ENCODE data around the gene RBM33. TPM values are rescaled to one million over a fixed set of nuclear protein-coding genes. Genes with fewer than 3 reads are reported as not detected.

The RBM33 gene
- polyA plus RNA-seq, 1 donor (not counting 4 experiments of a cell fraction or from before 2014, with no cell fraction given) = 8.9 TPM

- Histone ChIP-seq H3K4me2 (ENCODE audit: control insufficient read depth, extremely low read depth, insufficient read depth, low read depth, low read length) (no peak overlapping the region), H3K9me3 (ENCODE audit: control insufficient read depth, low read depth, low read length) (peaks cover 2% of the 10 kb centered on the region), H3K9me1 (ENCODE audit: control insufficient read depth, extremely low read depth, insufficient read depth, low read length) (no peaks in the 10 kb centered on the region), H3K79me2 (ENCODE audit: control insufficient read depth, insufficient read depth, low read length) (no peaks in the 10 kb centered on the region), H3K27me3 (ENCODE audit: control insufficient read depth, extremely low read depth, insufficient read depth, low read length) (peaks cover 19% of the 10 kb centered on the region), H3K27ac (ENCODE audit: control insufficient read depth, insufficient read depth, low read length) (no peak overlapping the region), H3K36me3 (ENCODE audit: control insufficient read depth in 2 of 2, extremely low read depth in 1 of 2, insufficient read depth in 2 of 2, low read length in 2 of 2) (no peaks in the 10 kb centered on the region), H3K4me1 (ENCODE audit: control insufficient read depth, extremely low read depth, insufficient read depth, low read length) (peaks cover 10% of the 10 kb centered on the region), H3K9ac (ENCODE audit: control insufficient read depth, extremely low read depth, insufficient read depth, low read length) (no peak overlapping the region), H3K4me3 (ENCODE audit: control insufficient read depth in 2 of 3, extremely low read depth in 1 of 3, insufficient read depth in 2 of 3, low read depth in 1 of 3, low read length in 3 of 3) (no peak overlapping the region), H2AFZ (ENCODE audit: control insufficient read depth, low read length) (no peak overlapping the region), H4K20me1 (ENCODE audit: control insufficient read depth, extremely low read depth, insufficient read depth, low read length) (no peaks in the 10 kb centered on the region)
- DNase-seq (ENCODE audit: low read depth, low spot score) = no peak
- FAIRE-seq = no peak
- dilution Hi-C loops (cut with MboI; ENCODE audit: extremely low pct_ligation_motif_present, low sequenced_read_pairs) = no loop called here
- TF ChIP-seq EZH2 (IDR thresholded peaks at IDR 0.05; ENCODE audit: low read length) (no peak), CTCF (optimal IDR thresholded peaks at IDR 0.05 in 1 of 3, IDR thresholded peaks at IDR 0.05 in 1 of 3, conservative IDR thresholded peaks at IDR 0.05 in 1 of 3; ENCODE audit: extremely low read depth in 1 of 3, insufficient read depth in 2 of 3, low read length in 3 of 3) (no peak)
Measured at GRCh38 chr7:155791836-155792235, 147.4 kb downstream of the RBM33 start.

- dilution Hi-C loops (cut with MboI; ENCODE audit: extremely low pct_ligation_motif_present, low sequenced_read_pairs) = no loop called here
- H3K9ac ChIP-seq (ENCODE audit: control insufficient read depth, extremely low read depth, insufficient read depth, low read length) = no peak overlapping the region
- TF ChIP-seq CTCF (optimal IDR thresholded peaks at IDR 0.05 in 1 of 3, IDR thresholded peaks at IDR 0.05 in 1 of 3, conservative IDR thresholded peaks at IDR 0.05 in 1 of 3; ENCODE audit: extremely low read depth in 1 of 3, insufficient read depth in 2 of 3, low read length in 3 of 3) = no peak
- DNase-seq (ENCODE audit: low read depth, low spot score) (no peak), FAIRE-seq (no peak)
- peaks cover 2% of the 10 kb centered on the region for H3K9me3 ChIP-seq (ENCODE audit: control insufficient read depth, low read depth, low read length)
- no peak overlapping the region for H3K27ac ChIP-seq (ENCODE audit: control insufficient read depth, insufficient read depth, low read length)
- peaks cover 18% of the 10 kb centered on the region for H3K27me3 ChIP-seq (ENCODE audit: control insufficient read depth, extremely low read depth, insufficient read depth, low read length)
- H3K4me2 ChIP-seq (ENCODE audit: control insufficient read depth, extremely low read depth, insufficient read depth, low read depth, low read length) = no peak overlapping the region
- H3K4me1 ChIP-seq (ENCODE audit: control insufficient read depth, extremely low read depth, insufficient read depth, low read length) = peaks cover 10% of the 10 kb centered on the region
- H2AFZ ChIP-seq (ENCODE audit: control insufficient read depth, low read length) = no peak overlapping the region
- no peaks in the 10 kb centered on the region for H3K36me3 ChIP-seq (ENCODE audit: control insufficient read depth in 2 of 2, extremely low read depth in 1 of 2, insufficient read depth in 2 of 2, low read length in 2 of 2)
- no peaks in the 10 kb centered on the region for H3K79me2 ChIP-seq (ENCODE audit: control insufficient read depth, insufficient read depth, low read length)
- no peaks in the 10 kb centered on the region for H4K20me1 ChIP-seq (ENCODE audit: control insufficient read depth, extremely low read depth, insufficient read depth, low read length)
- H3K4me3 ChIP-seq (ENCODE audit: control insufficient read depth in 2 of 3, extremely low read depth in 1 of 3, insufficient read depth in 2 of 3, low read depth in 1 of 3, low read length in 3 of 3) = no peak overlapping the region
- H3K9me1 ChIP-seq (ENCODE audit: control insufficient read depth, extremely low read depth, insufficient read depth, low read length) = no peaks in the 10 kb centered on the region
Measured at GRCh38 chr7:155792315-155792960, 148.0 kb downstream of the RBM33 start.
